Tibial nerve (tissue), 4 donors: ENCODE results near the gene RAMP1.

ENCODE experiments used
- EP300 ChIP-seq, 2 donors: sonication (generic); formaldehyde crosslinking; IDR thresholded peaks; one replicate each; pipeline ENCODE4 v1.6.1; 2017; ENCODE audit warnings: antibody characterized with exemption in 2 of 2, mild to moderate bottlenecking in 1 of 2
- POLR2A ChIP-seq, 2 donors: fragments of 450-650 bp; IDR thresholded peaks; one replicate each; pipeline ENCODE4 v1.6.1; 2017; ENCODE audit warnings: antibody characterized with exemption in 2 of 2, mild to moderate bottlenecking in 2 of 2, moderate library complexity in 2 of 2
- TF ChIP-seq, protein P1 (sequence below), 5 experiments: fragments of 200-600 bp in 3 of 5; fragments of 450-650 bp in 2 of 5; sonication (generic) in 3 of 5; IDR thresholded peaks; one replicate each; pipeline ENCODE4 v1.5.1; 2016 to 2019; ENCODE audit warnings: antibody characterized with exemption in 5 of 5, mild to moderate bottlenecking in 3 of 5, moderate library complexity in 2 of 5

DNA sequence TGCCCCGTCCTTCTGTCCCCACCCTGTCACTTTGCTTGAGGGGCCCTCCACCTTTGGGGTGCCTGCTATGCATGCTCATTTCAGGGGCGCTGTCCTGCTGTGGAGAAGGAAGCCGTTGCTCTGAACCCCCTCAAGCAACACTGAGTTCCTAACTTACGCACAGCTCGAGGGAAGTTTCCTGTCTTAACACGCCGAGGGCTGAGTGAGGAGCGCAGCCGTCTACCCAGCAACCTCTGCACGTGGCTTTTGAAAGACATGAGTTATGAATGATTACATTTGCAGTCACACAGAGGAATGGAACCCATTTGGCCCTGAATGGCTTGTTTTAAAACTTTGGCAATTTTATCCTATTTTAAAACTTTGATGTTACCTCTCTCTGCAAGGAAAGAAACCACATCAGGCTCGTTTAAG lies 14.0 kb downstream of the RAMP1 start:
- TF ChIP-seq, protein P1, sequence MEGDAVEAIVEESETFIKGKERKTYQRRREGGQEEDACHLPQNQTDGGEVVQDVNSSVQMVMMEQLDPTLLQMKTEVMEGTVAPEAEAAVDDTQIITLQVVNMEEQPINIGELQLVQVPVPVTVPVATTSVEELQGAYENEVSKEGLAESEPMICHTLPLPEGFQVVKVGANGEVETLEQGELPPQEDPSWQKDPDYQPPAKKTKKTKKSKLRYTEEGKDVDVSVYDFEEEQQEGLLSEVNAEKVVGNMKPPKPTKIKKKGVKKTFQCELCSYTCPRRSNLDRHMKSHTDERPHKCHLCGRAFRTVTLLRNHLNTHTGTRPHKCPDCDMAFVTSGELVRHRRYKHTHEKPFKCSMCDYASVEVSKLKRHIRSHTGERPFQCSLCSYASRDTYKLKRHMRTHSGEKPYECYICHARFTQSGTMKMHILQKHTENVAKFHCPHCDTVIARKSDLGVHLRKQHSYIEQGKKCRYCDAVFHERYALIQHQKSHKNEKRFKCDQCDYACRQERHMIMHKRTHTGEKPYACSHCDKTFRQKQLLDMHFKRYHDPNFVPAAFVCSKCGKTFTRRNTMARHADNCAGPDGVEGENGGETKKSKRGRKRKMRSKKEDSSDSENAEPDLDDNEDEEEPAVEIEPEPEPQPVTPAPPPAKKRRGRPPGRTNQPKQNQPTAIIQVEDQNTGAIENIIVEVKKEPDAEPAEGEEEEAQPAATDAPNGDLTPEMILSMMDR (IDR thresholded peaks at IDR 0.05): no peak
- no peak for TF ChIP-seq EP300 (IDR thresholded peaks at IDR 0.05)
- TF ChIP-seq POLR2A (IDR thresholded peaks at IDR 0.05): no peak
